PC-3 (cell line): ENCODE measurements around the gene TMEM131L. TPM values are rescaled to one million over a fixed set of nuclear protein-coding genes. Genes with fewer than 3 reads are reported as not detected.

ENCODE experiments used
- ATAC-seq: fragments of 200-7000 bp; cut with Tn5 transposase; 2 replicates; pipeline ENCODE4 v1.9.1; 2020; ENCODE audit warnings: mild to moderate bottlenecking, moderate library complexity
- BruUV-seq: library from RNA; stranded (reverse); fragments of 400-500 nt; replicated peaks from 2 replicates; lab custom pipeline; 2021; lab: Mats Ljungman, UMichigan
- CTCF ChIA-PET: fragments of 300-600 bp; sonication (Branson Sonifier 250); formaldehyde crosslinking; loops from one replicate; lab custom pipeline; 2022; ENCODE audit warnings: antibody characterized with exemption; lab: Charles Lee
- POLR2A ChIA-PET: fragments of 300-600 bp; sonication (Branson Sonifier 250); formaldehyde crosslinking; loops from one replicate; lab custom pipeline; 2022; ENCODE audit warnings: antibody characterized with exemption; ENCODE audit not compliant: unreplicated experiment; lab: Charles Lee
- DNase-seq: peaks from one replicate; pipeline ENCODE4 v3.0.0-alpha.2; 2015
- H2AFZ ChIP-seq: fragments of 300-600 bp; sonication (generic); 2 replicates; pipeline ENCODE4 v1.6.0; 2016; ENCODE audit warnings: antibody characterized with exemption, low read length
- H3F3A ChIP-seq: fragments of 300-600 bp; sonication (generic); one replicate; pipeline ENCODE4 v1.6.0; 2017; ENCODE audit warnings: antibody characterized with exemption, low read length, control low read depth, mild to moderate bottlenecking; ENCODE audit not compliant: unreplicated experiment
- H3K27ac ChIP-seq: fragments of 300-600 bp; sonication (generic); 2 replicates; pipeline ENCODE4 v1.5.1; 2016; ENCODE audit warnings: mild to moderate bottlenecking, low read length
- H3K27me3 ChIP-seq: fragments of 300-600 bp; sonication (generic); 2 replicates; pipeline ENCODE4 v1.6.1; 2016; ENCODE audit warnings: low read length, mixed read lengths
- H3K36me3 ChIP-seq: fragments of 300-600 bp; sonication (generic); 2 replicates; pipeline ENCODE4 v1.6.1; 2016; ENCODE audit warnings: low read depth, mixed run types, low read length, mixed read lengths
- H3K4me1 ChIP-seq: fragments of 300-600 bp; sonication (generic); 2 replicates; pipeline ENCODE4 v1.5.1; 2016; ENCODE audit warnings: low read length; ENCODE audit not compliant: insufficient read depth
- H3K4me2 ChIP-seq: fragments of 300-600 bp; sonication (generic); 2 replicates; pipeline ENCODE4 v1.6.0; 2016; ENCODE audit warnings: low read length
- H3K4me3 ChIP-seq: fragments of 300-600 bp; sonication (generic); 2 replicates; pipeline ENCODE4 v1.5.1; 2016; ENCODE audit warnings: mild to moderate bottlenecking, low read length, mixed read lengths
- H3K79me2 ChIP-seq: fragments of 300-600 bp; sonication (generic); 2 replicates; pipeline ENCODE4 v1.6.1; 2017; ENCODE audit warnings: low read length, mixed read lengths
- H3K9ac ChIP-seq: fragments of 300-600 bp; sonication (generic); 2 replicates; pipeline ENCODE4 v1.6.0; 2016; ENCODE audit warnings: mild to moderate bottlenecking, low read length
- H3K9me2 ChIP-seq: fragments of 300-600 bp; sonication (generic); replicated peaks from 2 replicates; pipeline ENCODE4 v1.6.1; 2016; ENCODE audit warnings: mixed run types, low read length, mixed read lengths
- H3K9me3 ChIP-seq: fragments of 300-600 bp; sonication (generic); 2 replicates; pipeline ENCODE4 v1.6.1; 2016; ENCODE audit warnings: low read length, mixed read lengths
- H4K20me1 ChIP-seq: fragments of 300-600 bp; sonication (generic); 2 replicates; pipeline ENCODE4 v1.6.1; 2016; ENCODE audit warnings: low read length, mixed read lengths
- CTCF ChIP-seq: fragments of 300-600 bp; sonication (generic); conservative IDR thresholded peaks from 2 replicates; pipeline ENCODE4 v1.5.1; 2017; ENCODE audit warnings: antibody characterized with exemption, low read depth, mild to moderate bottlenecking, low read length
- EZH2 ChIP-seq: fragments of 300-600 bp; sonication (generic); IDR thresholded peaks from one replicate; pipeline ENCODE4 v1.6.1; 2017; ENCODE audit warnings: antibody characterized with exemption, mild to moderate bottlenecking, low read length; ENCODE audit not compliant: unreplicated experiment
- EZH2phosphoT487 ChIP-seq: fragments of 300-600 bp; sonication (generic); IDR thresholded peaks from 2 replicates; pipeline ENCODE4 v1.6.1; 2018; ENCODE audit warnings: mild to moderate bottlenecking, antibody characterized with exemption, low read length, borderline replicate concordance
- intact Hi-C: fragments of 100-400 bp; cut with micrococcal nuclease; formaldehyde crosslinking; loops from 2 replicates; pipeline ENCODE4 v1.9.0; 2023
- total RNA-seq: library from RNA; depleted of rRNA; stranded (reverse); fragments of >200 nt; gene quantifications from 2 replicates; pipeline ENCODE4 v1.2.3, GENCODE V29; 2014

Gene TMEM131L
- total RNA-seq, 1 experiment from 2014 or later: 7.7 TPM

GRCh38 chr4:153465140-153465539 is 1.0 kb upstream of the TMEM131L start:
- H4K20me1 ChIP-seq: no peaks in the 10 kb centered on the region
- no peak for ATAC-seq
- TF ChIP-seq EZH2phosphoT487: no peak
- no peak for TF ChIP-seq EZH2
- no peak for TF ChIP-seq CTCF
- H3K4me3 ChIP-seq: peak overlapping the region; percentile 77
- no peaks in the 10 kb centered on the region for H3K27me3 ChIP-seq
- H2AFZ ChIP-seq: no peak overlapping the region; the same call in 1 of the 2 replicates
- H3K9me2 ChIP-seq: no peaks in the 10 kb centered on the region
- BruUV-seq: no TSS peak
- H3K79me2 ChIP-seq: peaks cover 31% of the 10 kb centered on the region
- no peak for DNase-seq
- peaks cover 20% of the 10 kb centered on the region for H3K4me1 ChIP-seq
- ChIA-PET CTCF (interaction anchor here (0.5 to 3.4 kb wide), 6 partner anchors 18 to 487 kb away, joined by 3 to 19 read pairs (median 4); no protein-coding TSS in a partner anchor), POLR2A (interaction anchor here (1.2 kb wide), 1 partner anchor 56 kb away, joined by 7 read pairs; no protein-coding TSS in a partner anchor)
- H3K4me2 ChIP-seq: peak overlapping the region; percentile 97
- no peak overlapping the region; the same call in 1 of the 2 replicates for H3K27ac ChIP-seq
- intact Hi-C loops: loop anchor here (1.0 to 10.0 kb wide), 4 partner anchors 32 to 120 kb away; partner anchors contain the start of gene MND1
- no peaks in the 10 kb centered on the region for H3K36me3 ChIP-seq
- H3K9ac ChIP-seq: peak overlapping the region; percentile 89
- H3F3A ChIP-seq: no peaks in the 10 kb centered on the region
- no peaks in the 10 kb centered on the region for H3K9me3 ChIP-seq

GRCh38 chr4:153465615-153466080 is 512 bp upstream of the TMEM131L start:
- H3K9me3 ChIP-seq: no peaks in the 10 kb centered on the region
- no peak for TF ChIP-seq EZH2
- TF ChIP-seq EZH2phosphoT487: no peak
- TF ChIP-seq CTCF: no peak; the same call in 1 of the 2 replicates
- H3K9me2 ChIP-seq: no peaks in the 10 kb centered on the region
- CTCF ChIA-PET: interaction anchor here (0.5 to 3.4 kb wide), 7 partner anchors 17 to 487 kb away, joined by 3 to 19 read pairs (median 4); no protein-coding TSS in a partner anchor
- H3F3A ChIP-seq: no peaks in the 10 kb centered on the region
- peak overlapping the region; percentile 97 for H3K4me2 ChIP-seq
- H3K27ac ChIP-seq: peak overlapping the region; percentile 71
- peak overlapping the region; percentile 89 for H3K9ac ChIP-seq
- ATAC-seq (peak; percentile 56), DNase-seq (peak; percentile 47)
- intact Hi-C loops: loop anchor here (1.0 to 10.0 kb wide), 4 partner anchors 32 to 121 kb away; partner anchors contain the start of gene MND1
- H3K27me3 ChIP-seq: no peaks in the 10 kb centered on the region
- POLR2A ChIA-PET: interaction anchor here (1.2 kb wide), 1 partner anchor 57 kb away, joined by 7 read pairs; no protein-coding TSS in a partner anchor
- no peaks in the 10 kb centered on the region for H4K20me1 ChIP-seq
- no TSS peak for BruUV-seq
- peaks cover 36% of the 10 kb centered on the region for H3K79me2 ChIP-seq
- no peaks in the 10 kb centered on the region for H3K36me3 ChIP-seq
- peak overlapping the region; percentile 91 for H2AFZ ChIP-seq
- peaks cover 20% of the 10 kb centered on the region for H3K4me1 ChIP-seq
- H3K4me3 ChIP-seq: peak overlapping the region; percentile 77
